ENCODE results near the gene ARL8A. TPM values are rescaled to one million over a fixed set of nuclear protein-coding genes. Genes with fewer than 3 reads are reported as not detected.

The ARL8A gene
- total and polyA plus RNA-seq, 10 of the 15 experiments (the other 5 are each of a cell fraction or from before 2014, with no cell fraction given) = 0.34 to 49.2 (median 15.4) TPM

DNA sequence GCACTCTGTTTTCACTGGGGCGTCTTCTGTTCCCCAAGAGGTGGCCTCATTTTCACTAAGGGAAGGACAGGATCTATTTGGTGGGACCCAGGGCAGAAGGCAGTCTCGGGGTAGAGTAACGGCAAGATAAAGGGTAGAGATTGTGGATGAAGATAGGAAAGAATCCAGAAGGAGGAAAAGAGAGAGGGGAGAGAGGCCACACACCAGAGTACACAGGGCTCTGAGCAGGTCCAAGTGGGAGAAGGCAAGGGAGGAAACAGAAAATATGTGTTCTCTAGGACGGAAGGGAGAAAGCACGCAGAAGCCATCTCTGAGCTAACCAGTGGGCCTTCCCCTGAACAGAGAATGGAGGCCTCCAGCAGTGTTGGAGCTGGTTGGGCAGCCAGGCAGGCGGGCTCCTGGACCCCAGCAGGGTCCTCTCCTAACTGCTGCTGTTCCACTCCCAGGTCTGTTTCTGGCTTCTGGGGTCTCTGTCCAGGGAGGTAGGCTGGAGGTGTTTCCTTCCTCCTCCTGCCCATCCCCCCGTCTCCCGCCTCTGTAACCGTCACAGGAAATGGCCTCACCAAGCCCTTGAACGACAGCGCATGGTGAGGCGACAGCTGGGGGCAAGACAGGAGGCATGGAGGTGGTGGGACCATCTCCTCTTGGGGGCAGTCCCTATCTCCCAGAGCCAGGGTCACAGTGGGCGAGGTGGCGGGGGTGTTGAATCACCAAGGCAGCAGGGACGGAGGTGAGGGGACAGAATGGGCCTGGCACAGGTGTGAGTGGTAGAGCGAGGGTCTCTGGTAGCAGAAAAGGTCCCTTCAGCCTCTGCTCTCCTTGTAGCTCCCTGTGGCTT lies 15.2 kb upstream of the ARL8A start (continued):
- TF ChIP-seq, protein P1, sequence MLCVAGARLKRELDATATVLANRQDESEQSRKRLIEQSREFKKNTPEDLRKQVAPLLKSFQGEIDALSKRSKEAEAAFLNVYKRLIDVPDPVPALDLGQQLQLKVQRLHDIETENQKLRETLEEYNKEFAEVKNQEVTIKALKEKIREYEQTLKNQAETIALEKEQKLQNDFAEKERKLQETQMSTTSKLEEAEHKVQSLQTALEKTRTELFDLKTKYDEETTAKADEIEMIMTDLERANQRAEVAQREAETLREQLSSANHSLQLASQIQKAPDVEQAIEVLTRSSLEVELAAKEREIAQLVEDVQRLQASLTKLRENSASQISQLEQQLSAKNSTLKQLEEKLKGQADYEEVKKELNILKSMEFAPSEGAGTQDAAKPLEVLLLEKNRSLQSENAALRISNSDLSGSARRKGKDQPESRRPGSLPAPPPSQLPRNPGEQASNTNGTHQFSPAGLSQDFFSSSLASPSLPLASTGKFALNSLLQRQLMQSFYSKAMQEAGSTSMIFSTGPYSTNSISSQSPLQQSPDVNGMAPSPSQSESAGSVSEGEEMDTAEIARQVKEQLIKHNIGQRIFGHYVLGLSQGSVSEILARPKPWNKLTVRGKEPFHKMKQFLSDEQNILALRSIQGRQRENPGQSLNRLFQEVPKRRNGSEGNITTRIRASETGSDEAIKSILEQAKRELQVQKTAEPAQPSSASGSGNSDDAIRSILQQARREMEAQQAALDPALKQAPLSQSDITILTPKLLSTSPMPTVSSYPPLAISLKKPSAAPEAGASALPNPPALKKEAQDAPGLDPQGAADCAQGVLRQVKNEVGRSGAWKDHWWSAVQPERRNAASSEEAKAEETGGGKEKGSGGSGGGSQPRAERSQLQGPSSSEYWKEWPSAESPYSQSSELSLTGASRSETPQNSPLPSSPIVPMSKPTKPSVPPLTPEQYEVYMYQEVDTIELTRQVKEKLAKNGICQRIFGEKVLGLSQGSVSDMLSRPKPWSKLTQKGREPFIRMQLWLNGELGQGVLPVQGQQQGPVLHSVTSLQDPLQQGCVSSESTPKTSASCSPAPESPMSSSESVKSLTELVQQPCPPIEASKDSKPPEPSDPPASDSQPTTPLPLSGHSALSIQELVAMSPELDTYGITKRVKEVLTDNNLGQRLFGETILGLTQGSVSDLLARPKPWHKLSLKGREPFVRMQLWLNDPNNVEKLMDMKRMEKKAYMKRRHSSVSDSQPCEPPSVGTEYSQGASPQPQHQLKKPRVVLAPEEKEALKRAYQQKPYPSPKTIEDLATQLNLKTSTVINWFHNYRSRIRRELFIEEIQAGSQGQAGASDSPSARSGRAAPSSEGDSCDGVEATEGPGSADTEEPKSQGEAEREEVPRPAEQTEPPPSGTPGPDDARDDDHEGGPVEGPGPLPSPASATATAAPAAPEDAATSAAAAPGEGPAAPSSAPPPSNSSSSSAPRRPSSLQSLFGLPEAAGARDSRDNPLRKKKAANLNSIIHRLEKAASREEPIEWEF (IDR thresholded peaks at IDR 0.05; ENCODE audit: insufficient replicate concordance, low read depth, low read length) = no peak
- TF ChIP-seq, protein P2, sequence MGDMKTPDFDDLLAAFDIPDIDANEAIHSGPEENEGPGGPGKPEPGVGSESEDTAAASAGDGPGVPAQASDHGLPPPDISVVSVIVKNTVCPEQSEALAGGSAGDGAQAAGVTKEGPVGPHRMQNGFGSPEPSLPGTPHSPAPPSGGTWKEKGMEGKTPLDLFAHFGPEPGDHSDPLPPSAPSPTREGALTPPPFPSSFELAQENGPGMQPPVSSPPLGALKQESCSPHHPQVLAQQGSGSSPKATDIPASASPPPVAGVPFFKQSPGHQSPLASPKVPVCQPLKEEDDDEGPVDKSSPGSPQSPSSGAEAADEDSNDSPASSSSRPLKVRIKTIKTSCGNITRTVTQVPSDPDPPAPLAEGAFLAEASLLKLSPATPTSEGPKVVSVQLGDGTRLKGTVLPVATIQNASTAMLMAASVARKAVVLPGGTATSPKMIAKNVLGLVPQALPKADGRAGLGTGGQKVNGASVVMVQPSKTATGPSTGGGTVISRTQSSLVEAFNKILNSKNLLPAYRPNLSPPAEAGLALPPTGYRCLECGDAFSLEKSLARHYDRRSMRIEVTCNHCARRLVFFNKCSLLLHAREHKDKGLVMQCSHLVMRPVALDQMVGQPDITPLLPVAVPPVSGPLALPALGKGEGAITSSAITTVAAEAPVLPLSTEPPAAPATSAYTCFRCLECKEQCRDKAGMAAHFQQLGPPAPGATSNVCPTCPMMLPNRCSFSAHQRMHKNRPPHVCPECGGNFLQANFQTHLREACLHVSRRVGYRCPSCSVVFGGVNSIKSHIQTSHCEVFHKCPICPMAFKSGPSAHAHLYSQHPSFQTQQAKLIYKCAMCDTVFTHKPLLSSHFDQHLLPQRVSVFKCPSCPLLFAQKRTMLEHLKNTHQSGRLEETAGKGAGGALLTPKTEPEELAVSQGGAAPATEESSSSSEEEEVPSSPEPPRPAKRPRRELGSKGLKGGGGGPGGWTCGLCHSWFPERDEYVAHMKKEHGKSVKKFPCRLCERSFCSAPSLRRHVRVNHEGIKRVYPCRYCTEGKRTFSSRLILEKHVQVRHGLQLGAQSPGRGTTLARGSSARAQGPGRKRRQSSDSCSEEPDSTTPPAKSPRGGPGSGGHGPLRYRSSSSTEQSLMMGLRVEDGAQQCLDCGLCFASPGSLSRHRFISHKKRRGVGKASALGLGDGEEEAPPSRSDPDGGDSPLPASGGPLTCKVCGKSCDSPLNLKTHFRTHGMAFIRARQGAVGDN (IDR thresholded peaks at IDR 0.05) = peak; percentile 95
- TF ChIP-seq, protein P3, sequence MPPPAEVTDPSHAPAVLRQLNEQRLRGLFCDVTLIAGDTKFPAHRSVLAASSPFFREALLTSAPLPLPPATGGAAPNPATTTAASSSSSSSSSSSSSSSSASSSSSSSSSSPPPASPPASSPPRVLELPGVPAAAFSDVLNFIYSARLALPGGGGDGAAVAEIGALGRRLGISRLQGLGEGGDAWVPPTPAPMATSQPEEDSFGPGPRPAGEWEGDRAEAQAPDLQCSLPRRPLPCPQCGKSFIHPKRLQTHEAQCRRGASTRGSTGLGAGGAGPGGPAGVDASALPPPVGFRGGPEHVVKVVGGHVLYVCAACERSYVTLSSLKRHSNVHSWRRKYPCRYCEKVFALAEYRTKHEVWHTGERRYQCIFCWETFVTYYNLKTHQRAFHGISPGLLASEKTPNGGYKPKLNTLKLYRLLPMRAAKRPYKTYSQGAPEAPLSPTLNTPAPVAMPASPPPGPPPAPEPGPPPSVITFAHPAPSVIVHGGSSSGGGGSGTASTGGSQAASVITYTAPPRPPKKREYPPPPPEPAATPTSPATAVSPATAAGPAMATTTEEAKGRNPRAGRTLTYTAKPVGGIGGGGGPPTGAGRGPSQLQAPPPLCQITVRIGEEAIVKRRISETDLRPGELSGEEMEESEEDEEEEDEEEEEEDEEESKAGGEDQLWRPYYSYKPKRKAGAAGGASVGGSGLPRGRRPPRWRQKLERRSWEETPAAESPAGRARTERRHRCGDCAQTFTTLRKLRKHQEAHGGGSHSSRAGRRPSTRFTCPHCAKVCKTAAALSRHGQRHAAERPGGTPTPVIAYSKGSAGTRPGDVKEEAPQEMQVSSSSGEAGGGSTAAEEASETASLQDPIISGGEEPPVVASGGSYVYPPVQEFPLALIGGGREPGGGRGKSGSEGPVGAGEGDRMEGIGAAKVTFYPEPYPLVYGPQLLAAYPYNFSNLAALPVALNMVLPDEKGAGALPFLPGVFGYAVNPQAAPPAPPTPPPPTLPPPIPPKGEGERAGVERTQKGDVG (CRISPR knock-in tag; IDR thresholded peaks at IDR 0.05) = no peak
- TF ChIP-seq, protein P4, sequence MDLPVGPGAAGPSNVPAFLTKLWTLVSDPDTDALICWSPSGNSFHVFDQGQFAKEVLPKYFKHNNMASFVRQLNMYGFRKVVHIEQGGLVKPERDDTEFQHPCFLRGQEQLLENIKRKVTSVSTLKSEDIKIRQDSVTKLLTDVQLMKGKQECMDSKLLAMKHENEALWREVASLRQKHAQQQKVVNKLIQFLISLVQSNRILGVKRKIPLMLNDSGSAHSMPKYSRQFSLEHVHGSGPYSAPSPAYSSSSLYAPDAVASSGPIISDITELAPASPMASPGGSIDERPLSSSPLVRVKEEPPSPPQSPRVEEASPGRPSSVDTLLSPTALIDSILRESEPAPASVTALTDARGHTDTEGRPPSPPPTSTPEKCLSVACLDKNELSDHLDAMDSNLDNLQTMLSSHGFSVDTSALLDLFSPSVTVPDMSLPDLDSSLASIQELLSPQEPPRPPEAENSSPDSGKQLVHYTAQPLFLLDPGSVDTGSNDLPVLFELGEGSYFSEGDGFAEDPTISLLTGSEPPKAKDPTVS (IDR thresholded peaks at IDR 0.05; ENCODE audit: low read depth, low read length) = no peak
- TF ChIP-seq RBBP5 (conservative IDR thresholded peaks at IDR 0.05) = no peak
- TF ChIP-seq, protein P5, sequence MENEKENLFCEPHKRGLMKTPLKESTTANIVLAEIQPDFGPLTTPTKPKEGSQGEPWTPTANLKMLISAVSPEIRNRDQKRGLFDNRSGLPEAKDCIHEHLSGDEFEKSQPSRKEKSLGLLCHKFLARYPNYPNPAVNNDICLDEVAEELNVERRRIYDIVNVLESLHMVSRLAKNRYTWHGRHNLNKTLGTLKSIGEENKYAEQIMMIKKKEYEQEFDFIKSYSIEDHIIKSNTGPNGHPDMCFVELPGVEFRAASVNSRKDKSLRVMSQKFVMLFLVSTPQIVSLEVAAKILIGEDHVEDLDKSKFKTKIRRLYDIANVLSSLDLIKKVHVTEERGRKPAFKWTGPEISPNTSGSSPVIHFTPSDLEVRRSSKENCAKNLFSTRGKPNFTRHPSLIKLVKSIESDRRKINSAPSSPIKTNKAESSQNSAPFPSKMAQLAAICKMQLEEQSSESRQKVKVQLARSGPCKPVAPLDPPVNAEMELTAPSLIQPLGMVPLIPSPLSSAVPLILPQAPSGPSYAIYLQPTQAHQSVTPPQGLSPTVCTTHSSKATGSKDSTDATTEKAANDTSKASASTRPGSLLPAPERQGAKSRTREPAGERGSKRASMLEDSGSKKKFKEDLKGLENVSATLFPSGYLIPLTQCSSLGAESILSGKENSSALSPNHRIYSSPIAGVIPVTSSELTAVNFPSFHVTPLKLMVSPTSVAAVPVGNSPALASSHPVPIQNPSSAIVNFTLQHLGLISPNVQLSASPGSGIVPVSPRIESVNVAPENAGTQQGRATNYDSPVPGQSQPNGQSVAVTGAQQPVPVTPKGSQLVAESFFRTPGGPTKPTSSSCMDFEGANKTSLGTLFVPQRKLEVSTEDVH (IDR thresholded peaks at IDR 0.05; ENCODE audit: low read depth, partially characterized antibody) = no peak
- TF ChIP-seq, protein P6, sequence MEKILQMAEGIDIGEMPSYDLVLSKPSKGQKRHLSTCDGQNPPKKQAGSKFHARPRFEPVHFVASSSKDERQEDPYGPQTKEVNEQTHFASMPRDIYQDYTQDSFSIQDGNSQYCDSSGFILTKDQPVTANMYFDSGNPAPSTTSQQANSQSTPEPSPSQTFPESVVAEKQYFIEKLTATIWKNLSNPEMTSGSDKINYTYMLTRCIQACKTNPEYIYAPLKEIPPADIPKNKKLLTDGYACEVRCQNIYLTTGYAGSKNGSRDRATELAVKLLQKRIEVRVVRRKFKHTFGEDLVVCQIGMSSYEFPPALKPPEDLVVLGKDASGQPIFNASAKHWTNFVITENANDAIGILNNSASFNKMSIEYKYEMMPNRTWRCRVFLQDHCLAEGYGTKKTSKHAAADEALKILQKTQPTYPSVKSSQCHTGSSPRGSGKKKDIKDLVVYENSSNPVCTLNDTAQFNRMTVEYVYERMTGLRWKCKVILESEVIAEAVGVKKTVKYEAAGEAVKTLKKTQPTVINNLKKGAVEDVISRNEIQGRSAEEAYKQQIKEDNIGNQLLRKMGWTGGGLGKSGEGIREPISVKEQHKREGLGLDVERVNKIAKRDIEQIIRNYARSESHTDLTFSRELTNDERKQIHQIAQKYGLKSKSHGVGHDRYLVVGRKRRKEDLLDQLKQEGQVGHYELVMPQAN (conservative IDR thresholded peaks at IDR 0.05) = 0 out of 2 replicates have a peak, but pooled peaks have one; percentile 25

All from GM12878 (cell line).